NT2/D1 (cell line): ENCODE results near the gene TMEM132E.

Experiments used
- DNase-seq: peaks from one replicate; pipeline ENCODE4 v3.0.0-alpha.2; 2011; ENCODE audit warnings: low read depth, low spot score
- H3K27me3 ChIP-seq: 2 replicates; pipeline ENCODE4 v1.6.0; 2011; ENCODE audit warnings: mild to moderate bottlenecking; ENCODE audit not compliant: insufficient read length, insufficient read depth
- H3K36me3 ChIP-seq: 2 replicates; pipeline ENCODE4 v1.6.1; 2011; ENCODE audit warnings: mild to moderate bottlenecking, low read length, mixed read lengths; ENCODE audit not compliant: insufficient read depth, insufficient read length
- H3K4me1 ChIP-seq: 2 replicates; pipeline ENCODE4 v1.5.1; 2011; ENCODE audit not compliant: insufficient read depth, insufficient read length
- H3K4me3 ChIP-seq: 2 replicates; pipeline ENCODE4 v1.5.1; 2011; ENCODE audit warnings: low read depth; ENCODE audit not compliant: insufficient read length
- H3K9ac ChIP-seq: 2 replicates; pipeline ENCODE4 v1.6.0; 2011; ENCODE audit warnings: low read depth; ENCODE audit not compliant: insufficient read length
- H3K9me3 ChIP-seq: 2 replicates; pipeline ENCODE4 v1.5.1; 2011; ENCODE audit warnings: mild to moderate bottlenecking, low read length; ENCODE audit not compliant: insufficient read depth
- SUZ12 ChIP-seq: IDR thresholded peaks from 2 replicates; pipeline ENCODE4 v1.6.1; 2011; ENCODE audit not compliant: insufficient read length, insufficient read depth; ENCODE audit errors: extremely low read depth
- YY1 ChIP-seq: IDR thresholded peaks from 2 replicates; pipeline ENCODE4 v1.6.1; 2011; ENCODE audit not compliant: insufficient read length, insufficient read depth
- ZNF274 ChIP-seq: IDR thresholded peaks from 2 replicates; pipeline ENCODE4 v1.6.1; 2011; ENCODE audit warnings: mild to moderate bottlenecking, low read depth, low read length

TMEM132E gene

GRCh38 chr17:34603974-34604373 is 24.6 kb downstream of the TMEM132E start:
- H3K27me3 ChIP-seq, result peaks cover 59% of the 10 kb centered on the region
- no peaks in the 10 kb centered on the region for H3K9me3 ChIP-seq
- no peak overlapping the region for H3K4me3 ChIP-seq
- H3K4me1 ChIP-seq, result peaks cover 9% of the 10 kb centered on the region
- no peak for DNase-seq
- no peaks in the 10 kb centered on the region for H3K36me3 ChIP-seq
- no peak overlapping the region for H3K9ac ChIP-seq
- TF ChIP-seq SUZ12, result no peak
- no peak for TF ChIP-seq ZNF274
- no peak for TF ChIP-seq YY1

- H3K4me1 ChIP-seq, result peaks cover 14% of the 10 kb centered on the region
- H3K9ac ChIP-seq, result no peak overlapping the region
- no peak overlapping the region for H3K4me3 ChIP-seq
- no peaks in the 10 kb centered on the region for H3K9me3 ChIP-seq
- DNase-seq, result no peak
- no peak for TF ChIP-seq ZNF274
- TF ChIP-seq SUZ12, result no peak
- TF ChIP-seq YY1, result no peak
- no peaks in the 10 kb centered on the region for H3K36me3 ChIP-seq
- H3K27me3 ChIP-seq, result peaks cover 36% of the 10 kb centered on the region
These were observed 27.4 kb downstream of the TMEM132E start for GRCh38 chr17:34606763-34607162.

GRCh38 chr17:34607917-34608316 is 28.5 kb downstream of the TMEM132E start:
- TF ChIP-seq YY1 (no peak), SUZ12 (no peak), ZNF274 (no peak)

GRCh38 chr17:34609210-34609609 is 29.8 kb downstream of the TMEM132E start:
- H3K36me3 ChIP-seq, result no peaks in the 10 kb centered on the region
- peaks cover 13% of the 10 kb centered on the region for H3K27me3 ChIP-seq
- TF ChIP-seq ZNF274, result no peak
- no peak for TF ChIP-seq YY1
- TF ChIP-seq SUZ12, result no peak
- no peaks in the 10 kb centered on the region for H3K9me3 ChIP-seq
- DNase-seq, result no peak
- H3K9ac ChIP-seq, result no peak overlapping the region
- H3K4me3 ChIP-seq, result no peak overlapping the region
- peaks cover 17% of the 10 kb centered on the region for H3K4me1 ChIP-seq

More at GRCh38 chr17:34607917-34608316, 28.5 kb downstream of the TMEM132E start:
- Histone ChIP-seq H3K4me1 (peaks cover 14% of the 10 kb centered on the region), H3K27me3 (peaks cover 25% of the 10 kb centered on the region), H3K36me3 (no peaks in the 10 kb centered on the region), H3K9ac (no peak overlapping the region), H3K9me3 (no peaks in the 10 kb centered on the region), H3K4me3 (no peak overlapping the region)
- peak; percentile 74 for DNase-seq

GRCh38 chr17:34610039-34610438 is 30.7 kb downstream of the TMEM132E start:
- H3K4me1 ChIP-seq, result peaks cover 21% of the 10 kb centered on the region
- no peaks in the 10 kb centered on the region for H3K9me3 ChIP-seq
- H3K36me3 ChIP-seq, result no peaks in the 10 kb centered on the region
- no peak for DNase-seq
- H3K4me3 ChIP-seq, result no peak overlapping the region
- H3K9ac ChIP-seq, result no peak overlapping the region
- TF ChIP-seq SUZ12, result no peak
- no peak for TF ChIP-seq YY1
- no peak for TF ChIP-seq ZNF274
- H3K27me3 ChIP-seq, result peaks cover 6% of the 10 kb centered on the region

GRCh38 chr17:34610506-34610905 is 31.1 kb downstream of the TMEM132E start:
- H3K36me3 ChIP-seq, result no peaks in the 10 kb centered on the region
- TF ChIP-seq YY1 (no peak), SUZ12 (no peak), ZNF274 (no peak)
- no peak overlapping the region for H3K9ac ChIP-seq
- no peaks in the 10 kb centered on the region for H3K9me3 ChIP-seq
- H3K4me3 ChIP-seq, result no peak overlapping the region
- H3K27me3 ChIP-seq, result peaks cover 3% of the 10 kb centered on the region
- H3K4me1 ChIP-seq, result peaks cover 21% of the 10 kb centered on the region
- no peak for DNase-seq

GRCh38 chr17:34613064-34614019 is 34.0 kb downstream of the TMEM132E start:
- no peak for DNase-seq
- Histone ChIP-seq H3K36me3 (no peaks in the 10 kb centered on the region), H3K9me3 (no peaks in the 10 kb centered on the region), H3K4me1 (peaks cover 21% of the 10 kb centered on the region), H3K27me3 (no peaks in the 10 kb centered on the region), H3K9ac (no peak overlapping the region), H3K4me3 (no peak overlapping the region)
- TF ChIP-seq SUZ12 (no peak), ZNF274 (no peak), YY1 (no peak)
